ENCODE measurements around the gene FCGR3B.
"Not testable (repeated sequence)": the region's sequence is repeated elsewhere in the genome, so short reads cannot be mapped to it uniquely, and the experiment has no call there.

Gene FCGR3B

DNA sequence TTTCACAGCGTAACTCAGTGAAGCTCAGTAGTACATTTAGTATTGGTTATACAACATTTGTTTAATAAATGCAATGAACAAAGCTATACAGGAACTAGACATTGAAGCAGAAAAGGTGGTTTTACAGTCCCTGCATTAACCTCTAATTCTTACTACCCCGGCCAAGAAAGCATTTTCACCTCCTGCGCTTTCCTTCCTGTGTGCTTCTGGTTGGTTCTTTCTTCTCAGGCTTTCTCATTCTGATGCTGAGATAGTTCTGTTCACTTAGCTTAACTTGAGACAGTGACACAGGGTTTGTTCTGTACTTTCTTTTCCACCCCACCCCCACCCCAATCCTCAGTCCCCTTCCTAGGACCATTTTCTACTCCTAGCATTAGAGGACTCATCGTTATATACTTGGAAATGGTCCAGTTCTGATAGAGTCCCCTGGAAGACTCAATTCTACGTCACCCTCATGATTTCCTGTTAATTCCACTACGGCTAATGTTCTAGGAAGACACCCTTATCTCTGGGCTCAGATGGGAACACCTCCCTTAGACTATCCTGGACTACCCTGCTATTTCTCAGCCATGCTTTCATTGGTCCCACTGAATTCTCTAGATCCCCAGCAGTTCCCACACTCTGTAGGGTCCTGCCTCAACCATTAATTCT is 7.5 kb downstream of the FCGR3B start:
- H3K4me3 ChIP-seq (replicated peaks; ENCODE audit: low read depth, low read length); DNase-seq (ENCODE audit: extremely low read depth, low read depth): not testable (repeated sequence)

DNA sequence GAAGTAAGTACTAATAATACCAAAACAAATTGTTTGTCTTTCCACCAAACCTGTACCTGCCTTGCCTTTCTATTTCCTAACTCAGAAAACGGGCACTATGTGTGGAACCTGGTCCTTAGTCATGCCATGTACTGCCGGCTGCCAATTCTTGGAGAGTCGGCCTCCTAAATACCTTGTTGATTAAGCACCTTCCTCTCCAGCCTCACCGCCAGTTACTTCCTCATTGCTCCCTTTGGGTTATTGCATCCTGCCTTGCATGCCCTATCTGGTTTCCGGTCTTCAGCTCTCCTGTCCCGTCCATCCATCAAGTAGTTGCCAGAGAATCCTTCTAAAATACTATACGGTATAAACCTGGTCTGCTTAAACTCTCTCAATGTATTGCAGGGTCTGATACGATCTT is 8.9 kb downstream of the FCGR3B start:
- not testable (repeated sequence) for H3K4me3 ChIP-seq (replicated peaks; ENCODE audit: low read depth, low read length)

DNA sequence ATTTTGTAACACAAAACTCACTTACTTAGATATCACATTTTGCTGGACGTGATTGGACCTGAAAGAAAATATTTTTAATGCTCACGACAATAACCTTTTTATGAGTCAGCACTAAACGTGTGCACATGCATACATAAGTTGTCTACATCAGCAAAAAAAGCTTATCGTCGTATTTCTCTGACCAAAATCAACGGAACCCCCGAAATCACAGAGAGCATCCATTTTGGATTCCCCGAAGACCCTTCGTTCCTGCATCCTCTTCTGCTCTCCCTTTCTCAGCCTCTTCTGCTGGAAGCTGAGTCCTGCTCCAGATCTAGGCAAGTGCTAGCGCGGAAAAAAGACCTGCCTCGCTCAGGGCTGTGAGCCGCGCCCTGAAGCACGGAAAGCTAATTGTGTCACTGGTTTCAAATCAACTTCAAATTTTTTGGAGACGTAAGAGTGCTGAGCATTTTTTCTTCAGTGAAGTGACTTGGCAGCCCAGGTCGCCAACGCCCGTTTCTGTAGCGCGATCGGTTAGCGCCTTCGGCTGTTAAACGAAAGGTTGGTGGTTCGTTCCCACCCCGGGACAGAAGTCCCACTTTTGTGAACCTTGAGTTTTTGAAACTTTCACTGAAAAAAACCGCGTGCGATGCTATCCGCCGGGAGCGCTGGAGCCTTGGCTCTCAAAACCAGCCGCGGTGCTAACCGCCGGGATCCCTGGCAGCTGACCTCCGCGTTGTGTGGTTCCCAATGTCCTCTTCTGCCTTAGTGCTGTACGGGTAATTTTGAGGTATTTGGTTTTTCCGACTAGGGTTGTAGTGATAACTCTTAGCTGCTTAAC is 9.6 kb downstream of the FCGR3B start:
- peak overlapping the region; percentile 49 for H3K4me3 ChIP-seq (replicated peaks; ENCODE audit: low read depth, low read length)
- peak; percentile 64 for DNase-seq (ENCODE audit: extremely low read depth, low read depth)

More for the DNA sequence above, 8.9 kb downstream of the FCGR3B start:
- DNase-seq (ENCODE audit: extremely low read depth, low read depth), result not testable (repeated sequence)

DNA sequence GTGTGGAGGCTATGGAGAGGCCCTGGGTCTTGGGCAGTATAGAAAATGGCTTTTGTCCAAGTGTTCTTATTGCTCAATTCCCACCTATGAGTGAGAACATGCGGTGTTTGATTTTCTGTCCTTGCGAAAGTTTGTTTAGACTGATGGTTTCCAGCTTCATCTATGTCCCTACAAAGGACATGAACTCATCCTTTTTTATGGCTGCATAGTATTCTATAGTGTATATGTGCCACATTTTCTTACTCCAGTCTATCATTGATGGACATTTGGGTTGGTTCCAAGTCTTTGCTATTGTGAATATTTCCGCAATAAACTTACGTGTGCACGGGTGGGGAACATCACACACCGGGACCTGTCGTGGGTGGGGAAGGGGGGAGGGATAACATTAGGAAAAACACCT is 10.6 kb downstream of the FCGR3B start:
- DNase-seq (ENCODE audit: extremely low read depth, low read depth), result not testable (repeated sequence)
- H3K4me3 ChIP-seq (replicated peaks; ENCODE audit: low read depth, low read length), result peak overlapping the region; percentile 49

DNA sequence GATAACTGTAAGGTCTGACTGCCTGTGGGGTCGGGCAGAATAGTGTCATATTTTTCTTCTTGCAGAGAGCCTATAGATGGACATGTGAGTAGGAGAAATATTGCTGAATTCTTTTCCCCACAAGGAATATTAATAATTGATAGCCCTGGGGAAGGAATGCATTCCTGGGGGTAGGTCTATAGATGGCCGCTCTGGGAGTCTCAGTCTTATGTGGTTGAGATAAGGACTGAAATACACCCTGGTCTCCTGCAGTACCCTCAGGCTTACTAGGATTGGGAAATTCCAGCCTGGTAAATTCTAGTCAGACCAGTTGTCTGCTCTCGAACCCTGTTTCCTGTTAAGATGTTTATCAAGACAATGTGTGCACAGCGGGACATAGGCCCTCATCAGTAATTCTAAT is 12.5 kb downstream of the FCGR3B start:
- DNase-seq (ENCODE audit: extremely low read depth, low read depth); H3K4me3 ChIP-seq (replicated peaks; ENCODE audit: low read depth, low read length): not testable (repeated sequence)

DNA sequence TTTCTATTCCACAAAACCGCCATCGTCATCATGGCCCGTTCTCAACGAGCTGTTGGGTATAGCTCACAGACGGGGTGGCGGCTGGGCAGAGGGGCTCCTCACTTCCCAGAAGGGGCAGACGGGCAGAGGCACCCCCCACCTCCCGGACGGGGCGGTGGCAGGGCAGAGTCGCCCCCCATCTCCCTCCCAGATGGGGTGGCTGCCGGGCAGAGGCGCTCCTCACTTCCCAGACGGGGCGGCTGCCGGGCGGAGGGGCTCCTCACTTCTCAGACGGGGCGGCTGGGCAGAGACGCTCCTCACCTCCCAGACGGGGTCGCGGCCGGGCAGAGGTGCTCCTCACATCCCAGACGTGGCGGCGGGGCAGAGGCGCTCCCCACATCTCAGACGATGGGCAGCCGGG is 14.6 kb downstream of the FCGR3B start:
- H3K4me3 ChIP-seq (replicated peaks; ENCODE audit: low read depth, low read length); DNase-seq (ENCODE audit: extremely low read depth, low read depth): not testable (repeated sequence)

DNA sequence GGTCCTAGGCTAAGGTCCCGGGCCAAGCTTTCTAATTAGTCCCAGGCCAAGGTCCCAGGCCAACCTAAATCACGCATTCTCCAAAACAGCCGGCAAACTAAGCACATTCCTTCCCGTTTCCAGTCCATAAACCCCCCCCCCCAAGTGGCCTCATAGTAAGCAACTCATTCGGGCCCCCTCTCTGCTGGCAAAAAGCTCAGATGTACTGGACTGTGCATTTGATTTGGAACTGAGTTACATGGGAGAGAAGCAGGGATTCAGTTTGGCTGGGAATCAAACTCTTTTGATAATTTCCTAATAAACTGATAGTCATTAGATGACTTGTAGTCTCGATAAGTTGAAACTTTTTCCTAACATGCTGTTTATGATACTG is 17.8 kb downstream of the FCGR3B start:
- DNase-seq (ENCODE audit: extremely low read depth, low read depth), result not testable (repeated sequence)

DNA sequence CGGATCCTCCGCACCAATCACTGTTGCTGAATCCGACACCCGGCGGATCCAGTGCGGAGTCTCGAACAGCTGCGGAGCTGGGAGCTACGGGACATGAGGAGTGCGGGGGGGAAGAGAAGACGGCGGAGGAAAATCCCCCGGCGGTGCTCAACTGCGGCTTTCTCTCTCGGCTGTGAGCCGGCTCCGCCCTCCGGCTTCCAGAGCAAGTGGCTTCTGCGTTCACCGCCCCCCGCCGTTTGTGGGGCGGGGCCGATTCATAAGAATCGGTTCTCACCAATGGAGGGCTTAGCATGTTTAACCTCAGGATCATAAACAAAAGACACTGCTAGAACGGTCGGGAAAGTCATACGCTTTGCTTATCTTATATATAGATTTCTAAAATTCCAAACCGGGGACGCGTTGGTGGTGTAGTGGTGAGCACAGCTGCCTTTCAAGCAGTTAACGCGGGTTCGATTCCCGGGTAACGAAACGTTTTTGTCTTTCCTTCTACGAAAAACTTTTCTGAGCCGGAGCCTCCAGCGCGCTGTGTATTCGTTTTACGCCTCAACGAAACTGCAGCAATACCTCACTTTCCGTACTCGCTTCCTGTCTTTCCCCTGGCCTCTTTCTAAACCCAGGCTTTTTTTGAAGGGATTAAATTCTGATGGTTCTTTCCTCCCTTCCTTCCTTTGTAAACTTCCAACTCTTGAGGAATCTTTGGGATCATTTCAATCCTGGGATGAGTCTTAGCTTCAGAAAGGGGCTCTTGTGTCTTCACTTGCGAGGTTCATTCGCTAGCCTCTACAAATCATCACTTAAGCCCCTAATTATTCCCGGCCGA is 18.4 kb downstream of the FCGR3B start:
- peak overlapping the region; percentile 49 for H3K4me3 ChIP-seq (replicated peaks; ENCODE audit: low read depth, low read length)
- DNase-seq (ENCODE audit: extremely low read depth, low read depth), result peak; percentile 93

More for the DNA sequence above, 17.8 kb downstream of the FCGR3B start:
- H3K4me3 ChIP-seq (replicated peaks; ENCODE audit: low read depth, low read length), result peak overlapping the region; percentile 49

DNA sequence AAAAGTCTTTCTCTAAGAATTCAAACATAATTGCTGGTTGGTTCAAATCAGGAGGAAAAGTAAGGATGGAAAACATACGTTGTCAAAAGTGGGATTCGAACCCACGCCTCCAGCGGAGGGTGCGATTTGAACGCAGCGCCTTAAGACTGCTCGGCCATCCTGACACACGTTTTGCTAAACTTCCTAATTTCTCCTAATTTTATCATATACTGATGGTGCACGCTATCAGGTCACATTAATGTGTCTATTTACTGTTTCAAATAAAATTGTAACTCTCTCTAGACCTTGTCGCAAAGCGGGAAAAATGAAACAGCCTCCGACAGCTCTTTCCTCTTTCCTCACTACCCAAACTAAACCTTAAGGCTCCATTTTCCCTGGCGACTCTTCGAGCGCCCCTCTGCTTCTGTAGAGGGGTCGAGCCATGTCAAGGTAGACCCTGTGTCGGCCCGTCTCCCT is 19.1 kb downstream of the FCGR3B start:
- peak; percentile 33 for DNase-seq (ENCODE audit: extremely low read depth, low read depth)
- H3K4me3 ChIP-seq (replicated peaks; ENCODE audit: low read depth, low read length), result peak overlapping the region; percentile 49

DNA sequence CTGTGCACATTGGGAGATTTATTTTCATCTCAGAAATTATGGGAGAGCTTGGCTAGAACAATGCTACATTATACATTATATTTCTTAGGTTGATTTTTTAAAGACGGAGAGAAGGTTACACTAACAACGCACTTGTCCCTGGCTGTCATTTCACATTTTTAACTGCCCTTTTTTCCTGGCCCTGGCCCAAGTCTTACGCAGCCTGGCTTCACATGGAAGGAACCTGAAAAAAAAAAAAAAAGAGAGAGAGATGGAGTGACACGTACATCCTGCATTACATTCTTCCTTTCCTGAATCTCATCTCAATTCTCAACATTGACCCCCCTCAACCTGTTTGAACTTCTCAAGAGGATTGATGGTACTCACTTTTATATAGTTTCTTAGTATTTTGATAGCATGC is 20.8 kb downstream of the FCGR3B start:
- DNase-seq (ENCODE audit: extremely low read depth, low read depth), result not testable (repeated sequence)

DNA sequence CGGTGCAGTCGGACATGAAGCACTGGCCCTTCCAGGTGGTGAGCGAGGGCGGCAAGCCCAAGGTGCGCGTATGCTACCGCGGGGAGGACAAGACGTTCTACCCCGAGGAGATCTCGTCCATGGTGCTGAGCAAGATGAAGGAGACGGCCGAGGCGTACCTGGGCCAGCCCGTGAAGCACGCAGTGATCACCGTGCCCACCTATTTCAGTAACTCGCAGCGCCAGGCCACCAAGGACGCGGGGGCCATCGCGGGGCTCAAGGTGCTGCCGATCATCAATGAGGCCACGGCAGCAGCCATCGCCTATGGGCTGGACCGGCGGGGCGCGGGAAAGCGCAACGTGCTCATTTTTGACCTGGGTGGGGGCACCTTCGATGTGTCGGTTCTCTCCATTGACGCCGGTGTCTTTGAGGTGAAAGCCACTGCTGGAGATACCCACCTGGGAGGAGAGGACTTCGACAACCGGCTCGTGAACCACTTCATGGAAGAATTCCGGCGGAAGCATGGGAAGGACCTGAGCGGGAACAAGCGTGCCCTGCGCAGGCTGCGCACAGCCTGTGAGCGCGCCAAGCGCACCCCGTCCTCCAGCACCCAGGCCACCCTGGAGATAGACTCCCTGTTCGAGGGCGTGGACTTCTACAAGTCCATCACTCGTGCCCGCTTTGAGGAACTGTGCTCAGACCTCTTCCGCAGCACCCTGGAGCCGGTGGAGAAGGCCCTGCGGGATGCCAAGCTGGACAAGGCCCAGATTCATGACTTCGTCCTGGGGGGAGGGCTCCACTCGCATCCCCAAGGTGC is 24.2 kb downstream of the FCGR3B start:
- not testable (repeated sequence) for H3K4me3 ChIP-seq (replicated peaks; ENCODE audit: low read depth, low read length)

More for the DNA sequence above, 20.8 kb downstream of the FCGR3B start:
- not testable (repeated sequence) for H3K4me3 ChIP-seq (replicated peaks; ENCODE audit: low read depth, low read length)

DNA sequence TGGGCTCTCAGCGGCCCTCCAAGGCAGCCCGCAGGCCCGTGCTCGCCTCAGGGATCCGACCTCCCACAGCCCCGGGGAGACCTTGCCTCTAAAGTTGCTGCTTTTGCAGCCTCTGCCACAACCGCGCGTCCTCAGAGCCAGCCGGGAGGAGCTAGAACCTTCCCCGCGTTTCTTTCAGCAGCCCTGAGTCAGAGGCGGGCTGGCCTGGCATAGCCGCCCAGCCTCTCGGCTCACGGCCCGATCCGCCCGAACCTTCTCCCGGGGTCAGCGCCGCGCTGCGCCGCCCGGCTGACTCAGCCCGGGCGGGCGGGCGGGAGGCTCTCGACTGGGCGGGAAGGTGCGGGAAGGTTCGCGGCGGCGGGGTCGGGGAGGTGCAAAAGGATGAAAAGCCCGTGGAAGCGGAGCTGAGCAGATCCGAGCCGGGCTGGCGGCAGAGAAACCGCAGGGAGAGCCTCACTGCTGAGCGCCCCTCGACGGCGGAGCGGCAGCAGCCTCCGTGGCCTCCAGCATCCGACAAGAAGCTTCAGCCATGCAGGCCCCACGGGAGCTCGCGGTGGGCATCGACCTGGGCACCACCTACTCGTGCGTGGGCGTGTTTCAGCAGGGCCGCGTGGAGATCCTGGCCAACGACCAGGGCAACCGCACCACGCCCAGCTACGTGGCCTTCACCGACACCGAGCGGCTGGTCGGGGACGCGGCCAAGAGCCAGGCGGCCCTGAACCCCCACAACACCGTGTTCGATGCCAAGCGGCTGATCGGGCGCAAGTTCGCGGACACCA is 25.0 kb downstream of the FCGR3B start:
- not testable (repeated sequence) for DNase-seq (ENCODE audit: extremely low read depth, low read depth); H3K4me3 ChIP-seq (replicated peaks; ENCODE audit: low read depth, low read length)

More for the DNA sequence above, 24.2 kb downstream of the FCGR3B start:
- DNase-seq (ENCODE audit: extremely low read depth, low read depth), result not testable (repeated sequence)

DNA sequence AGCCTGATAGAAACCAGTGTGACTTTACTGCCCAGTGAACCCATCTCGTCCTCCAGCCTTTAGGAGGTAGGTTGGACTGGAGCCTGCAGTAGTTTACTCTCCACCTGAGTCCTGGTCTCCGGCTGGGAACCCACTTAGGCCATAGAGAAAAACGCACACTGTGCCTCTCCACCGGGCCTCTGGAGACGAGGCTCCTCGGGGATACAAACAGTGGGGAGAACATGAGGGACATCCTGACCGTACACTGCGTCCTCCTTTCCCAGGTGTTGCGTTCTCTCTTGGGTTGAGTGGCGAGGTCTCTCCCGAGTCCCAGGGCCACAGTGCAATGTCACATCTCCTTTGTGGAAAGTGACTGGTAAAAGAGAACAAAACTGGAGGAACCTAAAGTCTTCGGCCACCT is 26.0 kb downstream of the FCGR3B start:
- DNase-seq (ENCODE audit: extremely low read depth, low read depth); H3K4me3 ChIP-seq (replicated peaks; ENCODE audit: low read depth, low read length): not testable (repeated sequence)

DNA sequence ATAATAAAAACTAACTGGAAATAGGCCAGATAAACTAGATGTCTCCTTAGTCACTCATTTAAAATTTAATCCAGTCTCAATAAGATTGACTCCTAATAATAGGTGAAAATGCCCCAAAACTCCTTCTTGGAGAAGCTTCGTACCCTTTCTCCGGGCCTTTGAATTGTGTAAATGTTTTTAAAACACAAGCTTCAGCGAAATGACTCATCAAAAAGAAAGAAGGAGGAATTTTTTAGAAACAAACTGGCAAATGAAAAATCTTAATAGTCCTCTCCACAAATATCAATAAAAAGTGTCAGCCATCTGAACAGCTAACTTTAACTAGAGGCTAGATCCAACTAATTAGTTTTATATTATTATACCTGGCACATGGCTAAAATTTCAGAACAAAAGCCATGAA is 33.9 kb downstream of the FCGR3B start:
- DNase-seq (ENCODE audit: extremely low read depth, low read depth); H3K4me3 ChIP-seq (replicated peaks; ENCODE audit: low read depth, low read length): not testable (repeated sequence)

DNA sequence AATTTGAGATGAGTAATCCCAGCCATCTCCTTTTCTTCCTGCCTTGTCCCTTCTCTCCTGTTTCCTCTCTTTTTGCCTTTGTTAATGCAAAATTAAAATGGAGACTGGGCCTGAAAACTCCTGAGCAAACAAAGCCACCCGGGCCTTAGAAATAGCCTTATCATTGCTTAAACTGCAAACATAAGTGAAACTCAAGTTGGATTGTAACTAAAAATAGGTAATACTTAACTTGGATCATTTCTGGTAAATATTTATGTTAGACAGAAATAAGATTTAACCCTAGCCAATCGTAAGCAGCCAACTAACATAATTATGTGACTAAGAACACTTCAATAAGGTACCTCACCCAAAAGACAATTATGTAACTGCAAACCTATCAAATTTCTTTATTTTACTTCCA is 35.4 kb downstream of the FCGR3B start:
- DNase-seq (ENCODE audit: extremely low read depth, low read depth), result not testable (repeated sequence)

DNA sequence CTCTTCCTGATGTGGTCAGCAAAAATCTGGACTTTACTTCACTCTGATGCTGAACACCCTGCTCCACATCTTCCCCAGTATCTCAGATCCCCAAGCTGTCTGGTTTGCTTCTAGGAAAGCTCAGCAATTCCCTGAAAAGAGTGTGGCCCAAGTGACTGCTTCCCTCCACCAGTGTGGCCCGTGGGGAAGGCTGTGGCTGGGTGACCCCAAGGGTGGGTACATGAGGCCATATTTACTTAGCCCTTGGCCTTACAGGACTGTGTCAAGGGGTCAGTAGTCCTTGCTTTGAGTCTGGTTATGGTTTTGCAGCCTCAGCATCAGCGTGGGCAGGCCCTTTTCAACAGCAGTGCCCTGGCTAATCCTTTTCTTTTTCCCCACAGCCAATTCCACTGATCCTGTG is 35.8 kb downstream of the FCGR3B start:
- not testable (repeated sequence) for DNase-seq (ENCODE audit: extremely low read depth, low read depth); H3K4me3 ChIP-seq (replicated peaks; ENCODE audit: low read depth, low read length)

More for the DNA sequence above, 35.4 kb downstream of the FCGR3B start:
- H3K4me3 ChIP-seq (replicated peaks; ENCODE audit: low read depth, low read length), result not testable (repeated sequence)
